DMS53 treated with DMSO at 0.1 percent for 48 hours (cell line): ENCODE results near the gene TFPI2.

ENCODE experiments used
- DNase-seq: peaks from one replicate; lab custom pipeline; 2025; ENCODE audit not compliant: unreplicated experiment; lab: John Stamatoyannopoulos, UW

The TFPI2 gene

DNA sequence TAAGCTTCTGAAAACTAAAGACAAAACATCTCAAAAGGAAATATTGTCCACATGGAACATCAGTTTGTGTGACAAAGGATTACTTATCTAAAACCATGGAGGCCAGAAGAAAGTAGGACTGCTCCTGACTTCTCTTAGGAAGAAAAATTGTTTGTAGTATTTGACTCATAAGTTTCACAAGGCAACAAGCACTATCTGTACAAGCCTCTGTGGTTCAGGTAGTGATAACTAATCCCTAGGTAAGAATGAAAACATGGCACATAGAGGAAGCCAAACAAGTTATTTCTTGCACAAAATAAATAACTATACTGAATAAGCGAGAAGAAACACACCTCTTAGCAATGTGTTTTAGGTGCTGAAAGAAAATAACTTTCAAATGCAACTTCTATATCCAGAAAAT, 30.3 kb downstream of the TFPI2 start:
- no peak for DNase-seq

DNA sequence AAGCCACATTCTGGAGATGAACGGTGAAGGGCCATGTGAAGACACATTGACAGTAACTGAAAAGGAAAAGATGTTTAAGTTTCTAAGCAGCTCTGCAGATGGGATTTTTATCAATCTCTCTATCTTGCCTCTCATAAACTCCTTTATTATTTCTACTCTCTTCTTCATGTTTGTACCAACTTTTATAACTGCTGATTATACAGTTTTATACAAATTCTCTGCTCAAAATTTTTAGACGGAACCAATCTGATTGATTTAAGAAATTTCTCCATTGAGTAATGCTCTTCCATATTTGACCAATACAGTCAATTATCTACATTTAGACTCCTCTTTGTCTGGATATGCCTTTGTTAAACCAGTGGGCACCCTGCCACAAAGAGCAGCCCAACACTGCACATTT, 31.7 kb downstream of the TFPI2 start:
- DNase-seq, result no peak

DNA sequence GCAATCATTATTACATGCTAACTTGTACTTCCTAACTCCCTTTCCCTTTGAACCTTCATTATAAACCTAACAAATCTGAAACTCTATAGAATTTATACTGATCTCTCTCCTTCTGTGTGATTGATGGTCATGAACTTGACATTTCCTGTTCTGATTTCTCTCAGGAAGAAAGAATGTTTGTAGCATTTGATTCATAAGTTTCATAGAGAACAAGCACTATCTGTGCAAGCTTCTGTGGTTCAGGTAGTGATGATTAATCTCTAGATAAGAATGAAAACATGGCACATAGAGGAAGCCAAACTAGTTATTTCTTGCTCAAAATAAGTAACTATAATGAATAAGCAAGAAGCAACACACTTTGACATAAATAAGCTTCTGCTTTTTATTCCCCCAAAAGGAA, 34.2 kb downstream of the TFPI2 start:
- no peak for DNase-seq

GRCh38 chr7:93855797-93856196, 34.8 kb downstream of the TFPI2 start:
- DNase-seq, result no peak

GRCh38 chr7:93854480-93854879, 36.1 kb downstream of the TFPI2 start:
- DNase-seq, result no peak

- DNase-seq, result no peak
These were observed 39.0 kb downstream of the TFPI2 start for GRCh38 chr7:93851536-93851935.

- DNase-seq, result no peak
These were observed 47.3 kb downstream of the TFPI2 start for GRCh38 chr7:93843260-93843659.

- no peak for DNase-seq
These were observed 51.6 kb downstream of the TFPI2 start for GRCh38 chr7:93838966-93839365.

- DNase-seq, result no peak
These were observed 53.3 kb downstream of the TFPI2 start for GRCh38 chr7:93837245-93837644.

DNA sequence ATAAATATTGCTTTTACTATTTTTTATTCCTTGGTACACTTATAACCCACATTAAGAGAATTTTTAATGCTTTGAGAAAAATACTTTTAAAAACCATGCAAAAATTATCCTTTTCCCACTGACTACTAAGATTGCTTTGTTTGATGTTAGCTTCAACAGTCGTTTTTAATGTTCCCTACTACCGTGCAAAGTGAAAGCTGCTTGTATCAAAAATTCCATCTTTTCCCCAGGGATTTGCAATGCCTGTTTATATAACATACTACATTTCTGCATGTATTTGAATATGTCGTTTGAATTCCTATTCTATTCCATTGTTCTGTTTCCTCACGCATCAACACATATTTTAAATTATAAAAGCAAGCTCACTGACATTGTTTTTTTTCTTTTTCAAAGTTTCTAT, 54.4 kb downstream of the TFPI2 start:
- no peak for DNase-seq

DNA sequence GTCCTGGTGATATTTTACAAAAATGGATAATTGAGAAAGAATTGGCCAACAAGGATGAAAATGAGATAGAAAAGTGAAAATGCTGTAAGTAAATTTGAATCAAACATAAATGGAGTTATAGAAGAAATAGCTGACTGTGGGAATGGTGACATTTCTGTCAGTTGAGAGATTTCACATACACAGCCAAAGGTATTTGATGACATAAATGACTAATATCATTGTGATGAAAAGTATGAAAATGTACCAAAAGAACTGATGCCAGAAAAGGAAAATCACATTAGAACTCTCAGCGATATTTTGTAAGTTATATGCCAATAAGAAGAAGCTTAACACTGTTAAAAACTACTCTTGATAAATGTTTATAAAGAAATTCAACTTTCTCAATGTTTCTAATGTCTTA, 54.9 kb downstream of the TFPI2 start:
- no peak for DNase-seq
